ENCODE results near the gene EIF2AK2. TPM values are rescaled to one million over a fixed set of nuclear protein-coding genes. Genes with fewer than 3 reads are reported as not detected.
A peak's percentile ranks its signal among the peaks of the same experiment; 100 is the strongest.

Gene EIF2AK2
- total RNA-seq, 1 donor from 2014 or later = 57.1 TPM

DNA sequence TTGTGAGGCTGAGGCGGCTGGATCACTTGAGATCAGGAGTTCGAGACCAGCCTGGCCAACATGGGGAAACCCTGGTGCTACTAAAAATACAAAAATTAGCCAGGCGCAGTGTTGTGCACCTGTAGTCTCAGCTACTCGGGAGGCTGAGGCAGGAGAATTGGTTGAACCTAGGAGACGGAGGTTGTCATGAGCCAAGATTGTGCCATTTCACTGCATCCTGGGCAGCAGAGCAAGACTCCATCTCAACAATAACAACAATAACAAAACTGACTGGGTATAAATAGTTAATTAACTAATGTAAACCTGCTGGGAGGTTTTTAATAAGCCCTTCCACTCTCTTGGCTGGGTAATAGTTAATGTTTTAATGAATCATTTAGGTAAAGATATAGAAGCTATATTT, 23.9 kb upstream of the EIF2AK2 start:
- ATAC-seq = no peak
- intact Hi-C loops (cut with DNase I) = no loop called here
- Histone ChIP-seq H3K27me3 (no peaks in the 10 kb centered on the region), H3K36me3 (no peaks in the 10 kb centered on the region), H3K27ac (no peak overlapping the region), H3K9me3 (no peaks in the 10 kb centered on the region), H3K4me1 (no peaks in the 10 kb centered on the region), H3K4me3 (no peak overlapping the region)
- TF ChIP-seq CTCF (IDR thresholded peaks at IDR 0.05) = no peak
- no peak for DNase-seq

DNA sequence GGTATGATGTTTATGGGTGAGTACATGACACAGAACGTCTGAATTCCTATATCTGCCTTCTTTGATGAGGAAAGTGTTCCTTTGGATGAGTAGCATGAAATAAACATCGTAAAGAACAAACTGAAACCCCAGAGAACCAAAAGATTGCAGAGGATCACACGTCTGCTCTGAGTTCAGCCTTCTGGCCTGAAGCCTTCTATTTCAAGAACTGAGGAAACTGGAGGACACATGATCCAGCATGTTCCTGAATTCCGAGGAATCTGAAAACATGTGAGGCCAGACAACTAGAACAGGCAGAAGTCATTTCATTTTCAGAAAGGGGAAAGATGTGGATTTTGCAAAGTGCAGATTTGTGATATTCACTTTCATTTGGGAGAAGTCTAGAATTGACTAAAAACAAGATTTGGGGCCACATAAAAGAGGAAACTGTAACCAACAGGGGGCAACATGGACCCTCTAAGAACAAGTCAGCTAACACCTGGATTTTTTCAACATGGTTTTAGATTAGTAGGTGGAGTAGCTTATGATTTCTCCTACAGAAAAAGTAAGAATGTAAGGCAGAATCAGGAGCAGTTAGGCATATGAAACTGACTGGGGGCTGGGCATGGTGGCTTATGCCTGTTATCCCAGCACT, 23.3 kb upstream of the EIF2AK2 start:
- Histone ChIP-seq H3K36me3 (no peaks in the 10 kb centered on the region), H3K27ac (no peak overlapping the region), H3K4me1 (no peaks in the 10 kb centered on the region), H3K9me3 (no peaks in the 10 kb centered on the region), H3K27me3 (no peaks in the 10 kb centered on the region), H3K4me3 (no peak overlapping the region)
- intact Hi-C loops (cut with DNase I) = no loop called here
- DNase-seq (no peak), ATAC-seq (peak; percentile 77)
- TF ChIP-seq CTCF (IDR thresholded peaks at IDR 0.05) = no peak

- DNase-seq (no peak), ATAC-seq (no peak)
- H3K27ac ChIP-seq = no peak overlapping the region
- H3K9me3 ChIP-seq = no peaks in the 10 kb centered on the region
- no peaks in the 10 kb centered on the region for H3K27me3 ChIP-seq
- H3K4me3 ChIP-seq = no peak overlapping the region
- no peaks in the 10 kb centered on the region for H3K4me1 ChIP-seq
- intact Hi-C loops (cut with DNase I) = no loop called here
- H3K36me3 ChIP-seq = no peaks in the 10 kb centered on the region
- no peak for TF ChIP-seq CTCF (IDR thresholded peaks at IDR 0.05)
Observed at GRCh38 chr2:37173741-37174140, 17.0 kb upstream of the EIF2AK2 start.

DNA sequence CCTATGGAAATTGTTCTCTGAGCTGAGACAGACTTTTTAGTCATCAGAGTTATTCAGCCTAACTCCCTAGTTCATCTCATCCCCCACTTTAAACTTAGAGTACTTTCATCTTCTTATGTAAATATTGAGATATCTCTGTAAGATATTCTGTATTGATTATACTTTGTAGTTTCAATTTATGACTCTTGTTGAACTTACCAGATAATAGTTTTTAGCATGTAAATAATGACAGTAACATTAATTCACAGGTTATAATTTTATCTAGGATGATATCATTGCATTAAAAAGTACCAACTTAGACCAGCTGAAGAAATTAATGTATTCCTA, 14.8 kb upstream of the EIF2AK2 start:
- intact Hi-C loops (cut with DNase I) = no loop called here
- DNase-seq = no peak

DNA sequence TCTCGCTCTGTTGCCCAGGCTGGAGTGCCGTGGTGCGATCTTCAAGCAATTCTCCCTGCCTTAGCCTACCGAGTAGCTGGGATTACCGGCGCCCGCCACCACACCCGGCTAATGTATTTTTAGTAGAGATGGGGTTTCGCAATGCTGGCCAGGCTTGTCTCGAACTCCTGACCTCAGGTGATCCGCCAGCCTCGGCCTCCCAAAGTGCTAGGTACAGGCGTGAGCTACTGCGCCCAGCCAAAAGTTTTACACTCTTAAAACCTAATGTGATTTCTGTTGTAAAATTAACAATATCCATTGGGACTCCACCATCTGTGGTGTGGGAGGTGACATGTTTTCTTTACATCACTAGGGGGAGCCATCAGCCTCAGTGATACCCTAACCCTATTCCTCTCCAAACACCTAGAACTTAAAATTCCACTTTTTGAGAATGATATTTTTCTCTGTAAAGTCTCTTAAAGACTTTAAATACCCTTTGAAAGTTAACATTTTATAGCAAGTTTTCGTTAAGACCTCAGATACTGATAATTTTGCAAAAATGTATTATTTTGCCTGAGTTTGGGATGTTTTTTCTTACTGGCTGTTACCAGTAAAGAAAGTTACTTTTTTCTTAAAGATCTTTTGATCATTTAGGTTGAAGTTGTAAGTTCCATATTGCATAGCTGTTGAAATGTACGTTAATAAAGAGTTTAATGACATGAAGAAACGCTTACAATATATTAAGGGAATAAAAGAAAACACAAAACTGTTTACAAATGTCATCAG, 11.6 kb upstream of the EIF2AK2 start:
- Histone ChIP-seq H3K4me3 (no peak overlapping the region), H3K27me3 (no peaks in the 10 kb centered on the region), H3K36me3 (no peaks in the 10 kb centered on the region), H3K4me1 (no peaks in the 10 kb centered on the region), H3K27ac (no peak overlapping the region), H3K9me3 (peaks cover 6% of the 10 kb centered on the region)
- ATAC-seq (peak; percentile 92), DNase-seq (no peak)
- intact Hi-C loops (cut with DNase I) = no loop called here
- peak; percentile 71 for TF ChIP-seq CTCF (IDR thresholded peaks at IDR 0.05)

More for the DNA sequence above, 14.8 kb upstream of the EIF2AK2 start:
- TF ChIP-seq CTCF (IDR thresholded peaks at IDR 0.05) = no peak
- H3K4me1 ChIP-seq = no peaks in the 10 kb centered on the region
- no peaks in the 10 kb centered on the region for H3K36me3 ChIP-seq
- no peaks in the 10 kb centered on the region for H3K9me3 ChIP-seq
- ATAC-seq = no peak
- H3K4me3 ChIP-seq = no peak overlapping the region
- H3K27ac ChIP-seq = no peak overlapping the region
- H3K27me3 ChIP-seq = no peaks in the 10 kb centered on the region

Measured in upper lobe of right lung (tissue), 1 donor.